K562 (cell line): ENCODE results near the gene KAZN. TPM values are rescaled to one million over a fixed set of nuclear protein-coding genes. Genes with fewer than 3 reads are reported as not detected.

Source experiments
- ATAC-seq: fragments of 200-7000 bp; cut with Tn5 transposase; 3 replicates; pipeline ENCODE4 v1.9.1; 2020; ENCODE audit warnings: moderate library complexity
- BruUV-seq: library from RNA; stranded (reverse); fragments of 400-500 nt; replicated peaks from 2 replicates; lab custom pipeline; 2021; lab: Mats Ljungman, UMichigan
- CTCF ChIA-PET: fragments of 300-600 bp; formaldehyde crosslinking; extraction: SDS; loops from one replicate; lab custom pipeline; 2021; ENCODE audit warnings: low intra/inter-chr PET ratio; lab: Yijun Ruan, JAX
- POLR2A ChIA-PET: fragments of 300-600, 350-650 bp; sonication (Branson Sonifier 250); formaldehyde crosslinking; extraction: SDS; loops from one replicate; lab custom pipeline; 2021; ENCODE audit warnings: antibody characterized with exemption, inconsistent platforms; lab: Yijun Ruan, JAX
- DNase-seq, 4 experiments: peaks; one replicate each; pipeline versions ENCODE4 v3.0.0 to v3.0.0-alpha.2; 2011 to 2018; ENCODE audit warnings: low spot score in 3 of 4, mixed read lengths in 3 of 4; ENCODE audit errors: extremely low read depth in 1 of 4
- FAIRE-seq: peaks from 2 replicates; lab custom pipeline; 2011; peaks lifted over from hg19 to GRCh38; lab: Jason Lieb, UNC
- H2AFZ ChIP-seq: 2 replicates; pipeline ENCODE4 v1.6.0; 2011; ENCODE audit warnings: low read depth, low read length, control low read depth, inconsistent platforms
- H3K27ac ChIP-seq: fragments of 200-600 bp; 3 replicates; pipeline ENCODE4 v1.8.0; 2011; ENCODE audit warnings: low read depth, mild to moderate bottlenecking, control low read depth, inconsistent platforms, low read length, moderate library complexity, mixed read lengths; ENCODE audit errors: extremely low read depth
- H3K27me3 ChIP-seq, 2 experiments: fragments of 300-600 bp in 1 of 2; 2 replicates in 1 of 2; 3 replicates in 1 of 2; pipeline versions ENCODE4 v1.6.0 to v1.8.0; 2011; ENCODE audit warnings: inconsistent platforms in 2 of 2, low read length in 2 of 2, mild to moderate bottlenecking in 1 of 2, mixed read lengths in 1 of 2, moderate library complexity in 1 of 2; ENCODE audit not compliant: control insufficient read depth in 2 of 2, insufficient read depth in 2 of 2
- H3K36me3 ChIP-seq: fragments of 300-600 bp; 3 replicates; pipeline ENCODE4 v1.8.0; 2011; ENCODE audit warnings: mild to moderate bottlenecking, low read length, inconsistent platforms; ENCODE audit not compliant: control insufficient read depth, insufficient read depth
- H3K4me1 ChIP-seq, 2 experiments: fragments of 200-600 bp in 1 of 2; replicated peaks in 1 of 2; 2 replicates in 1 of 2; 3 replicates in 1 of 2; pipeline versions ENCODE4 v1.5.1 to v1.8.0; 2011; ENCODE audit warnings: inconsistent platforms in 2 of 2, low read length in 2 of 2, mild to moderate bottlenecking in 1 of 2, mixed read lengths in 1 of 2, moderate library complexity in 1 of 2; ENCODE audit not compliant: control insufficient read depth in 2 of 2, insufficient read depth in 2 of 2
- H3K4me2 ChIP-seq: 2 replicates; pipeline ENCODE4 v1.6.1; 2011; ENCODE audit warnings: low read length, control low read depth, inconsistent platforms, mixed read lengths; ENCODE audit not compliant: insufficient read depth
- H3K4me3 ChIP-seq: fragments of 200-600 bp; sonication (generic), shearing (Covaris generic); 2 replicates; pipeline ENCODE4 v1.5.1; 2016; ENCODE audit warnings: control low read depth, inconsistent platforms
- H3K79me2 ChIP-seq: fragments of 200-600 bp; 3 replicates; pipeline ENCODE4 v1.8.0; 2011; ENCODE audit warnings: low read length, inconsistent platforms; ENCODE audit not compliant: control insufficient read depth, insufficient read depth
- H3K9ac ChIP-seq, 2 experiments: 2 replicates each; pipeline versions ENCODE4 v1.6.0 to v1.6.1; 2011; ENCODE audit warnings: low read depth in 2 of 2, low read length in 2 of 2, control low read depth in 1 of 2, inconsistent platforms in 1 of 2, mild to moderate bottlenecking in 1 of 2, mixed read lengths in 1 of 2; ENCODE audit not compliant: insufficient read depth in 1 of 2
- H3K9me1 ChIP-seq: one replicate; pipeline ENCODE4 v1.6.0; 2011; ENCODE audit warnings: inconsistent platforms, mild to moderate bottlenecking, low read length, moderate library complexity; ENCODE audit not compliant: control insufficient read depth, insufficient read depth
- H3K9me3 ChIP-seq: replicated peaks from 2 replicates; pipeline ENCODE4 v1.5.1; 2011; ENCODE audit warnings: low read depth, low read length, inconsistent platforms; ENCODE audit not compliant: control insufficient read depth, insufficient read depth
- H4K20me1 ChIP-seq: replicated peaks from 2 replicates; pipeline ENCODE4 v1.6.1; 2011; ENCODE audit warnings: low read length, inconsistent platforms, mixed read lengths; ENCODE audit not compliant: control insufficient read depth, insufficient read depth
- ARID1B ChIP-seq: fragments of 450-650 bp; IDR thresholded peaks from 2 replicates; pipeline ENCODE4 v1.6.1; 2016; ENCODE audit warnings: antibody characterized with exemption, mild to moderate bottlenecking, inconsistent platforms
- ETV6 ChIP-seq, 3 experiments: fragments of 150-350 bp in 1 of 3; sonication (generic) in 1 of 3; formaldehyde crosslinking in 1 of 3; IDR thresholded peaks; 2 replicates each; pipeline versions ENCODE4 v1.6.1 to v1.8.0; 2014 to 2022; ENCODE audit warnings: borderline replicate concordance in 2 of 3, low read depth in 2 of 3, antibody characterized with exemption in 1 of 3, low read length in 1 of 3, mild to moderate bottlenecking in 1 of 3, missing genetic modification reagents in 1 of 3
- HLTF ChIP-seq: fragments of 450-650 bp; IDR thresholded peaks from 2 replicates; pipeline ENCODE4 v1.6.1; 2016
- HSF4 ChIP-seq: fragments of 250-450 bp; sonication (Bioruptor Pico); IDR thresholded peaks from 2 replicates; pipeline ENCODE4 v2.1.2; 2022; ENCODE audit warnings: mild to moderate bottlenecking, moderate library complexity, borderline replicate concordance
- KDM5B ChIP-seq: fragments of 200-600 bp; sonication (generic); IDR thresholded peaks from 2 replicates; pipeline ENCODE4 v1.6.1; 2012; ENCODE audit warnings: low read depth, mild to moderate bottlenecking, moderate library complexity, low read length, control low read depth, inconsistent platforms; ENCODE audit not compliant: insufficient replicate concordance
- L3MBTL2 ChIP-seq: fragments of 450-650 bp; IDR thresholded peaks from 2 replicates; pipeline ENCODE4 v1.6.1; 2016; ENCODE audit warnings: mild to moderate bottlenecking, moderate library complexity
- NCOA1 ChIP-seq: fragments of 450-650 bp; IDR thresholded peaks from 2 replicates; pipeline ENCODE4 v1.6.1; 2016; ENCODE audit warnings: low read depth
- NCOA2 ChIP-seq, 2 experiments: fragments of 450-650 bp; IDR thresholded peaks; 2 replicates each; pipeline ENCODE4 v1.6.1; 2018; ENCODE audit warnings: mild to moderate bottlenecking in 2 of 2, moderate library complexity in 1 of 2; ENCODE audit not compliant: partially characterized antibody in 2 of 2
- PHTF2 ChIP-seq: fragments of 250-450 bp; sonication (Bioruptor Pico); IDR thresholded peaks from 2 replicates; pipeline ENCODE4 v1.5.0; 2021; ENCODE audit warnings: mild to moderate bottlenecking
- RBM15 ChIP-seq: fragments of 200-400 bp; formaldehyde crosslinking; IDR thresholded peaks from 2 replicates; pipeline ENCODE4 v1.6.1; 2018; ENCODE audit warnings: mild to moderate bottlenecking, low read length, moderate library complexity; ENCODE audit not compliant: insufficient read depth
- RBM39 ChIP-seq: fragments of 200-400 bp; formaldehyde crosslinking; optimal IDR thresholded peaks from 2 replicates; pipeline ENCODE3; 2018; ENCODE audit warnings: low read depth, low read length
- STAG1 ChIP-seq: sonication (generic); formaldehyde crosslinking; IDR thresholded peaks from 2 replicates; pipeline ENCODE4 v1.5.0; 2020; ENCODE audit warnings: missing genetic modification reagents, borderline replicate concordance
- YY1 ChIP-seq, 3 experiments: IDR thresholded peaks; 2 replicates each; pipeline ENCODE4 v1.6.1; 2011; ENCODE audit warnings: low read length in 2 of 3, mild to moderate bottlenecking in 2 of 3, moderate library complexity in 2 of 3, borderline replicate concordance in 1 of 3, control low read depth in 1 of 3, low read depth in 1 of 3; ENCODE audit not compliant: insufficient read depth in 3 of 3, insufficient replicate concordance in 2 of 3, control insufficient read depth in 1 of 3, insufficient read length in 1 of 3; ENCODE audit errors: extremely low read depth in 1 of 3
- ZNF239 ChIP-seq: fragments of 250-450 bp; sonication (Bioruptor Pico); IDR thresholded peaks from 2 replicates; pipeline ENCODE4 v1.4.0; 2020; ENCODE audit warnings: mild to moderate bottlenecking
- ZNF512 ChIP-seq: IDR thresholded peaks from 2 replicates; pipeline ENCODE4 v1.6.1; 2016; ENCODE audit warnings: missing genetic modification characterization, missing compliant biosample characterization
- ZNF518B ChIP-seq: fragments of 250-450 bp; sonication (Bioruptor Pico); IDR thresholded peaks from 2 replicates; pipeline ENCODE4 v1.5.0; 2021; ENCODE audit warnings: mild to moderate bottlenecking, moderate library complexity
- WGBS: fragments of 100-300 bp; shearing (Covaris generic); methylation state at CpG from one replicate; pipeline ENCODE4 v1.1.6; 2016; ENCODE audit warnings: low coverage, mixed read lengths; ENCODE audit not compliant: insufficient coverage; ENCODE audit errors: missing lambda C conversion rate; 5-methylcytosine and 5-hydroxymethylcytosine counted together
- in situ Hi-C: fragments of 300-500 bp; cut with MboI; formaldehyde crosslinking; loops from 4 replicates; pipeline ENCODE4 v1.15.0; 2018; ENCODE audit warnings: inconsistent platforms, mixed read lengths
- intact Hi-C: fragments of 100-400 bp; cut with micrococcal nuclease; formaldehyde crosslinking; loops from 2 replicates; pipeline ENCODE4 v1.14.2; 2022
- polyA plus RNA-seq, 8 experiments: library from polyadenylated mRNA; depleted of rRNA in 4 of 8; stranded (reverse) in 5 of 8; unstranded in 3 of 8; fragments of >200 nt; fragmentation: Nextera tagmentation in 2 of 8; fragmentation: Illumina TruSeq in 1 of 8; extraction: Ambion mirVana in 2 of 8; extraction: Trizol in 1 of 8; gene quantifications; 2 replicates each; pipeline versions ENCODE4 v1.2.1 to v1.2.3, GENCODE V29; 2011 to 2014; ENCODE audit warnings: inconsistent platforms in 1 of 8, missing spikeins in 1 of 8
- total RNA-seq, 7 experiments: library from RNA; depleted of rRNA in 6 of 7; stranded (reverse); fragments of >200 nt in 6 of 7; fragmentation: Illumina TruSeq in 2 of 7; extraction: Trizol in 2 of 7; gene quantifications; 2 replicates each; pipeline versions ENCODE4 v1.2.1 to v1.2.3, GENCODE V29; 2011 to 2021; ENCODE audit warnings: low replicate concordance in 1 of 7

The KAZN gene
- total and polyA plus RNA-seq, 9 of the 15 experiments (the other 6 are each of a cell fraction or from before 2014, with no cell fraction given): 2.1 to 21.6 (median 5.4) TPM

GRCh38 chr1:14732728-14733047, 134.2 kb downstream of the KAZN start:
- Histone ChIP-seq H3K4me1 (peaks cover 0 to 6% of the 10 kb centered on the region in 2 experiments; a peak in 3 of 5 replicates), H3K9me3 (no peaks in the 10 kb centered on the region), H3K79me2 (no peaks in the 10 kb centered on the region), H3K4me2 (no peak overlapping the region), H3K27me3 (peaks cover 43 to 47% of the 10 kb centered on the region in 2 experiments), H3K9me1 (no peaks in the 10 kb centered on the region), H3K9ac (no peak overlapping the region), H3K36me3 (no peaks in the 10 kb centered on the region), H2AFZ (no peak overlapping the region), H3K27ac (no peak overlapping the region), H3K4me3 (no peak overlapping the region), H4K20me1 (0 out of 2 replicates have a peak, but pooled peaks cover 2% of the 10 kb centered on the region)
- DNase-seq (no peak), FAIRE-seq (no peak), ATAC-seq (no peak)
- intact Hi-C loops: loop anchor here (10.0 kb wide), 1 partner anchor 618 kb away; no protein-coding TSS in a partner anchor
- in situ Hi-C loops: no loop called here
- ChIA-PET CTCF (no interaction called here), POLR2A (interaction anchor here (0.7 to 1.6 kb wide), 2 partner anchors 10 to 186 kb away, joined by 3 to 6 read pairs; no protein-coding TSS in a partner anchor)
- 9% methylated on average over 5 of the region's 5 CpGs for WGBS
- no TSS peak for BruUV-seq
- no peak for TF ChIP-seq STAG1 (CRISPR knock-in tag)
- TF ChIP-seq ZNF512 (tag): no peak
- no peak for TF ChIP-seq ARID1B
- TF ChIP-seq ZNF518B (CRISPR knock-in tag): no peak
- TF ChIP-seq L3MBTL2: no peak
- TF ChIP-seq HSF4 (CRISPR knock-in tag): no peak
- TF ChIP-seq KDM5B: no peak
- no peak for TF ChIP-seq NCOA2 (IDR thresholded peaks at IDR 0.05; ENCODE audit: partially characterized antibody in 2 of 2)
- TF ChIP-seq RBM39: no peak
- TF ChIP-seq YY1 (IDR thresholded peaks at IDR 0.05; ENCODE audit: borderline replicate concordance in 1 of 3, control insufficient read depth in 1 of 3, extremely low read depth in 1 of 3, insufficient read depth in 3 of 3, insufficient read length in 1 of 3, insufficient replicate concordance in 2 of 3, low read depth in 1 of 3, low read length in 2 of 3): no peak
- no peak for TF ChIP-seq RBM15
- TF ChIP-seq ETV6 (IDR thresholded peaks at IDR 0.05; ENCODE audit: borderline replicate concordance in 1 of 2, low read depth in 2 of 2, low read length in 1 of 2): no peak
- no peak for TF ChIP-seq ETV6 (CRISPR knock-in tag; IDR thresholded peaks at IDR 0.05; ENCODE audit: borderline replicate concordance)
- TF ChIP-seq PHTF2 (CRISPR knock-in tag): no peak
- no peak for TF ChIP-seq NCOA1
- no peak for TF ChIP-seq HLTF
- TF ChIP-seq ZNF239: no peak
